Peyer's patch (tissue), 4 donors: ENCODE measurements around the gene GCN1.

Experiments
- POLR2A ChIP-seq, 2 donors: fragments of 450-650 bp; IDR thresholded peaks; one replicate each; pipeline ENCODE4 v1.5.1; 2017; ENCODE audit warnings: antibody characterized with exemption in 2 of 2, mild to moderate bottlenecking in 2 of 2, moderate library complexity in 2 of 2
- TF ChIP-seq, protein P1 (sequence below), 6 experiments: fragments of 450-650 bp in 4 of 6; fragments of 200-600 bp in 2 of 6; sonication (generic) in 1 of 6; IDR thresholded peaks; one replicate each; pipeline ENCODE4 v1.5.1; 2017 to 2019; ENCODE audit warnings: antibody characterized with exemption in 6 of 6, mild to moderate bottlenecking in 3 of 6, moderate library complexity in 1 of 6

DNA sequence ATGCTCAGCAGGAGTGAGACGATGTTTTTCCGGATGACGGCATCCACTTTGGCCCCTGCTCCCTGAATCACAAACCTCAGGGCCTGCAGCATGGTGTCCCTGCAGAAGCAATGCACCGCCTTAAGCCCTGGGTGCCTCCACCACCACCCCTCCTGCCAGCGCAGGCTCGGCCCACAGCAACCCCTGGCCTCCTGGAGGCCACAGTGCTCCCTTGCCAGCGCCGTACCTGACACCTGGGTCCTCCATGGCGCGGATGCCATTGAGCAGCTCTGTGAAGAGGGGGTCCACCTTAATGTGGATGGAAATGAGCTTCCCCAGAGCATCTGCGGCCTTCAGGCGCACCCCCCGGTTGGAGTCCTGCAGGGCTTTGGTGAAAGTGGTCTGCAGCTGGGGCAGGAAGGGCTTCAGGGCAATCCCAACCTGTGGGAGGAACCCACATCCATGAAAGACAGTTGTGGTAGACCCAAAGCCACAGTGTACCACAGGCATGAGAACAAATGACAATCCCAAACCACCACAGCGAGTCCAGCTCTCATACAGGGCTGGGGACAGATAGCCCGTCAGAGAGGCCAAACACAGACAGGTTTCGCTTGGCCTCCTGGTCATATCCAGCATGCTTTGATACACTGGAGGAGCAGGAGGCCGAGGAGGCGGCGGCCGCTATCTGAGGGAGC, 60.1 kb downstream of the GCN1 start:
- TF ChIP-seq, protein P1, sequence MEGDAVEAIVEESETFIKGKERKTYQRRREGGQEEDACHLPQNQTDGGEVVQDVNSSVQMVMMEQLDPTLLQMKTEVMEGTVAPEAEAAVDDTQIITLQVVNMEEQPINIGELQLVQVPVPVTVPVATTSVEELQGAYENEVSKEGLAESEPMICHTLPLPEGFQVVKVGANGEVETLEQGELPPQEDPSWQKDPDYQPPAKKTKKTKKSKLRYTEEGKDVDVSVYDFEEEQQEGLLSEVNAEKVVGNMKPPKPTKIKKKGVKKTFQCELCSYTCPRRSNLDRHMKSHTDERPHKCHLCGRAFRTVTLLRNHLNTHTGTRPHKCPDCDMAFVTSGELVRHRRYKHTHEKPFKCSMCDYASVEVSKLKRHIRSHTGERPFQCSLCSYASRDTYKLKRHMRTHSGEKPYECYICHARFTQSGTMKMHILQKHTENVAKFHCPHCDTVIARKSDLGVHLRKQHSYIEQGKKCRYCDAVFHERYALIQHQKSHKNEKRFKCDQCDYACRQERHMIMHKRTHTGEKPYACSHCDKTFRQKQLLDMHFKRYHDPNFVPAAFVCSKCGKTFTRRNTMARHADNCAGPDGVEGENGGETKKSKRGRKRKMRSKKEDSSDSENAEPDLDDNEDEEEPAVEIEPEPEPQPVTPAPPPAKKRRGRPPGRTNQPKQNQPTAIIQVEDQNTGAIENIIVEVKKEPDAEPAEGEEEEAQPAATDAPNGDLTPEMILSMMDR (IDR thresholded peaks at IDR 0.05), result no peak
- TF ChIP-seq POLR2A (IDR thresholded peaks at IDR 0.05), result no peak
